NCI-H524 treated with DMSO at 0.1 percent for 48 hours (cell line): Measurements from ENCODE around the gene CCR9.

Experiments
- DNase-seq: peaks from one replicate; lab custom pipeline; 2025; lab: John Stamatoyannopoulos, UW

The CCR9 gene

DNA sequence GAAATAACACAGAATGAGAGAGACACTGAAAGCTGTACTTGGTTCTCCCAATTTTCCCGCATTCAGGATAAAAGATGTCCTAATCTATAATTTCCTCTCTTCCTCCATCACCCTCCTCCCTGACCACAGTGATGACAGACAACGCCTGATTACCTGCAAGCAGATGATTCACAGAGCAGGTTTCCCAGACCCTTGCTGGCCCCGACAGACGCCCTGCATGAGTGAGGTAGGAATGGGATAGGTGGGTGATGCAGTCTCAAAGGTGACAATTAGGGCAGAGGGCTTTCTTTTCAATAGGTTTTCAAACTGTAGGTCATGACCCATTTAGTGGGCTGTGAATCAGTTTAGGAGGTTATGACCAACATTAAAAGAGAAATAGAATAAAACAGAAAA is 51.7 kb downstream of the CCR9 start:
- DNase-seq: no peak

DNA sequence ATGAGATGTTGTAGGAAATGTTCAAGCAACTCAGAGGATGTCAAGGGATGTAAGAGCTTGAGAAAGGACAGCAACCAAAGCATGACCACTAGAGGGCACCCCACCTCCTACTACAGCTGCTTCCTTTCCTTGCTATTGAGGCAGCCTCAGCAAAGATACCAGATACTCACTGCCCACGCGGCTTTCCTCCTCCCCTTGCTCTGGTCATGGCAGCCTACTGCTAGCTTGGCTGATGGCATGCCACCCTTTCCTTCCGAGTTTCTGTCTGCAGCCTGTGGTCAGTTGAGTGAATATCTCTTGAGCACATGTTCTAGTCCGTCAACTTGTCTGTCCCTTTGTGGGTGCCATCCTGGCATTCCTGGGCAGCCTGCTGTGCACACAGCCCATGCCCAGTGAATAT is 52.5 kb downstream of the CCR9 start:
- peak; percentile 56 for DNase-seq

DNA sequence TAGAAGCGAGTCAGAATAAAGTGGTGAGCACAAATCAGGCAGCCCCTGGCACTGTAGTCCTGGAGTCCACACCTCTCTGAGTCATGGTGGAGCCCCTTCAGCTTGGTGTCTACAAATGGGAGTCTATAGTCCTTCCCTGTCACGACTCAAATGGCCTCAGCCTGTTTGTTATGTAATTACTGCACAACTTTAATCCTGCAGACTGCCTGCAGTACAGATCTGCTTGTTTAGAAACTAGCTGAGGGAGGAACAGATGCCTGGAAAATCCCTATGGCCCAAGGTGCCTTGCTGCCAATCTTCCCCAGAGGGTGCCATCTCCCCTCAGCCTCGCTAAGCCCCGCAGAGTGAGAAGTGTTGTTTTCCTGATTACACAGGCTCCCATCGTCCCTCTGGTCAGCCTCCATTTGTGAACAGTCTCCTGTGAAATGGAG is 53.0 kb downstream of the CCR9 start:
- DNase-seq: peak; percentile 74

DNA sequence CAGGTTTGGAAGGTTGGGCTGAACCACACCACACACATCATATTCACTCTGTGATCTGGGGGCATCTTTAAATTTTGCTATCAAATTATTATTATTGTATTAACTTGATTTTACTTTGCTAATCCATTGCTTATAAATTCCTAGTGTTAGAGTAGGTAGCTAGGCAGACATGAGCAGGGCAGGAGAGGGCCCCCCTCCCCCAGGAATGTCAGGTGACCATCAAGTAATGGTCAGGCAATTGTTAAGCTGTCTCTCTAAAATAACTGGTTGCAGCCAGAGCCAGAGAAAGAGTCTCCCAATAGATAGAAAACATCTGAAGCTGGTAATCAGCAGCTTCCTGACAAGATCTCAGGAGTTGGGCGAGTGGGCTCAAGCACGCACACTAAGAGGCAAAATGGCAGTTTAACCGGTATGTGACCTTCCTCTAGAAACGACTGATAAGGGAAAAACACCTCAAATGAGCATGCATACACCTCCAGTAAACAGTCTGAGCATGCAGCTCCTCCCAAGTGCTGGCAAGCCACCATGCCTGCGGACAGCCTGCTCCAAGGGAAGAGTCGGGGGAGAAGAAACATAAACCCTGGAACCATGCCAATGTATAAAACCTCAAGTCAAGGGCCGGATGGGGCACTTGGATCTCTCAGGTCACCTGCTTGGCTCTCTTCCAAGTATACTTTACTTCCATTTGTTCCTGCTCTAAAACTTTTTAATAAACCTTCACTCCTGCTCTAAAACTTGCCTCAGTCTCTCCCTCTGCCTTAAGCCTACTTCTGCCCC is 53.8 kb downstream of the CCR9 start:
- DNase-seq: no peak

DNA sequence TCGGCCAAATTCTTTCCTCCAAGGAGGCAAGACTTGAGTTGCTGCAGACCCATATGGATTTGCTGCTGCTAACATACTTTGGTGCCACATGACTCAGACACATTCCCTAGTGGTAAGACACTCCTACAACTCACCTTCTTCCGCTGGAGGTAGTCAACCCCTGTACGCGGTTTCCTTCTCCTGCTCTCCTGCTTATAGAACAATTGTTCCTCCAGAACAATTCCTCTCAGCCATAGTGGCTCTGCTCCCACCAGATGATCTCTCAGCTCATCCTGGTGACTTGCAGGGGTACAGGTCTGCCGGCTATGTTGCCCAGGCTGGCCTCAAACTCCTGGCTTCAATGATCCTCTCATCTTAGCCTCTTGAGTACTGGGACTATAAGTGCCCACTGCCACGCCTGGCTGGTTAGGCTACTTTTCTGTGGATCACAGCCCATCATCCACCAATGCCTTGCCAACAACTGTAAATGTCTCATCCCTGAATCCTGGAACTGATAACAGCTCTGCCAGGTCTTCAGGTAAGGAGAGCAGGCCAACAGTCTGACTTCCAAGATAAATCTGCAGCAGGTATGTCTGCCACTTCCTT is 54.5 kb downstream of the CCR9 start:
- no peak for DNase-seq

- no peak for DNase-seq
Observed at GRCh38 chr3:45942051-45942825, 55.9 kb downstream of the CCR9 start.

DNA sequence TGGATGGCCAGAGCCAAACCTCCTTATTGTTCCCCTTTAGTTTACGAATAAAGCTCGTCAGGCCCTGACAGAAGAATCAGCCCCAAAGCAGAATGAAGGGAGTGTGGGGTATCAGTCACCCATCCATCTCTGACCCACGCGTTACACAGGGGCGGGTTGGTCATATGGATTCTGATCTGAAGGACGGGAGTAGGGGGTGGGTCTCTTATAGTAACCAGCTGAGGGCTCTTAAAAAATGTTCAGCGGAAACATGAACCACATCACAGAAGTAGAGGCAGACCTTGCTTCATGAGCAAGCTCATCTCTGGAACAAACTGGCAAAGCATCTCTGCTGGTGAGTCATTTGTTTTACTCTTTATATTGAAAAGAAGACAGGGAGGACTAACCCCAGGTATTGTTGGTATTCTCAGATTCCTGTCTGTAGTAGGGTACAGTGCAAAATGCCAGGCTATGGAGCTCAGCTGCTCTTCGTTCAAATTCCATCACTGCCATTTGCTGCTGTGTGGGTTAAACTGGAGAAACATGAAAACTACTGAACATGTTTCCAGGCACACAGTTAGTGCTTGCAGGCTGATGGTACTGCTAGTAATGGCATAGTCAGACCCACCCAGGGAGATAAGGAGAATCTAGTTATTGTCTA is 57.0 kb downstream of the CCR9 start, which contains the start of gene CXCR6:
TSS of gene CXCR6 (plus strand) at position 258 of the 640 bp plus-strand sequence. CDS start 3,018 bp downstream, outside the sequence.
- DNase-seq: no peak

- no peak for DNase-seq
Observed at GRCh38 chr3:45944830-45945620, 58.7 kb downstream of the CCR9 start.

DNA sequence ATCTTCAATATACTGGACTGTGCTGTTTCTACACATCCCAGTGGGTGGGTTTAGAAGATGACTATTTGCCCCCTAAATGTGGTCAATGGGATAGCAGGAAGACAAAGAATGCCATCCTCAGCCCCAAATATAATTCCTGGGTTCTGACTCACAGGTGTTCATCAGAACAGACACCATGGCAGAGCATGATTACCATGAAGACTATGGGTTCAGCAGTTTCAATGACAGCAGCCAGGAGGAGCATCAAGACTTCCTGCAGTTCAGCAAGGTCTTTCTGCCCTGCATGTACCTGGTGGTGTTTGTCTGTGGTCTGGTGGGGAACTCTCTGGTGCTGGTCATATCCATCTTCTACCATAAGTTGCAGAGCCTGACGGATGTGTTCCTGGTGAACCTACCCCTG is 60.0 kb downstream of the CCR9 start:
- DNase-seq: no peak

DNA sequence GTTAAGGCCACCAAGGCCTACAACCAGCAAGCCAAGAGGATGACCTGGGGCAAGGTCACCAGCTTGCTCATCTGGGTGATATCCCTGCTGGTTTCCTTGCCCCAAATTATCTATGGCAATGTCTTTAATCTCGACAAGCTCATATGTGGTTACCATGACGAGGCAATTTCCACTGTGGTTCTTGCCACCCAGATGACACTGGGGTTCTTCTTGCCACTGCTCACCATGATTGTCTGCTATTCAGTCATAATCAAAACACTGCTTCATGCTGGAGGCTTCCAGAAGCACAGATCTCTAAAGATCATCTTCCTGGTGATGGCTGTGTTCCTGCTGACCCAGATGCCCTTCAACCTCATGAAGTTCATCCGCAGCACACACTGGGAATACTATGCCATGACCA is 60.5 kb downstream of the CCR9 start:
- no peak for DNase-seq

DNA sequence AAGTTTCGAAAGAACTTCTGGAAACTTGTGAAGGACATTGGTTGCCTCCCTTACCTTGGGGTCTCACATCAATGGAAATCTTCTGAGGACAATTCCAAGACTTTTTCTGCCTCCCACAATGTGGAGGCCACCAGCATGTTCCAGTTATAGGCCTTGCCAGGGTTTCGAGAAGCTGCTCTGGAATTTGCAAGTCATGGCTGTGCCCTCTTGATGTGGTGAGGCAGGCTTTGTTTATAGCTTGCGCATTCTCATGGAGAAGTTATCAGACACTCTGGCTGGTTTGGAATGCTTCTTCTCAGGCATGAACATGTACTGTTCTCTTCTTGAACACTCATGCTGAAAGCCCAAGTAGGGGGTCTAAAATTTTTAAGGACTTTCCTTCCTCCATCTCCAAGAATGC is 61.0 kb downstream of the CCR9 start:
- DNase-seq: no peak

- no peak for DNase-seq
Observed at GRCh38 chr3:45948311-45948781, 62.0 kb downstream of the CCR9 start.

GRCh38 chr3:45948881-45949280 is 62.5 kb downstream of the CCR9 start:
- DNase-seq: no peak

GRCh38 chr3:45949432-45949831 is 63.1 kb downstream of the CCR9 start:
- no peak for DNase-seq

DNA sequence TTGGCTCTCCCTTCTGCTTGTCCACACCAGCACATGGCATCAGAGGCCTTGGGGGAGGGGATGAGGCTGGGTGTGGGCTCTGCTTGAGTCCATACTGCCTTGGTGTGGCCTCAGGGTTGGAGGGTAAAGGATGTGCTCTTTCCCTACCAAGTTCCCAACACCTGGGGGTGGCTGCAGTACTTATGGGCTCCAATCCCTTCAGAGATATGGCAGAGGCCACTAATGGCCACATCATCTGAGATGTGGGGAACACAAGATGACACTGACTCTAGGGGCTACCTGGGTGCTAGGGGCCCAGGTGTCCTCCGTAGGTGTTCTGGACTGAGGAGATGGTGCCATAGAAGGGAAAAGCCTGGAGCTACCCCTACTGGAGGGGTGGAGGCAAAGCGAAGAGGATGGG is 63.8 kb downstream of the CCR9 start:
- no peak for DNase-seq

- DNase-seq: no peak
Observed at GRCh38 chr3:45950686-45951600, 64.6 kb downstream of the CCR9 start.

- no peak for DNase-seq
Observed at GRCh38 chr3:45951946-45952345, 65.6 kb downstream of the CCR9 start.

GRCh38 chr3:45952456-45952855 is 66.1 kb downstream of the CCR9 start:
- DNase-seq: no peak
